Left renal pelvis (tissue), 4 donors: ENCODE data around the gene GLB1L2. TPM values are rescaled to one million over a fixed set of nuclear protein-coding genes. Genes with fewer than 3 reads are reported as not detected.

Experiments
- DNase-seq, 4 donors: peaks; one replicate each; pipeline ENCODE4 v3.0.0-alpha.2; 2013; ENCODE audit warnings: low read depth in 4 of 4, low spot score in 3 of 4
- polyA plus RNA-seq, 4 donors: library from polyadenylated mRNA; unstranded; fragments of 120-200 nt; gene quantifications; one replicate each; pipeline ENCODE4 v1.2.1, GENCODE V29; 2013; ENCODE audit not compliant: insufficient read length in 4 of 4

The GLB1L2 gene
- polyA plus RNA-seq, 4 donors: 2.1 to 19.8 (median 18.6) TPM

DNA sequence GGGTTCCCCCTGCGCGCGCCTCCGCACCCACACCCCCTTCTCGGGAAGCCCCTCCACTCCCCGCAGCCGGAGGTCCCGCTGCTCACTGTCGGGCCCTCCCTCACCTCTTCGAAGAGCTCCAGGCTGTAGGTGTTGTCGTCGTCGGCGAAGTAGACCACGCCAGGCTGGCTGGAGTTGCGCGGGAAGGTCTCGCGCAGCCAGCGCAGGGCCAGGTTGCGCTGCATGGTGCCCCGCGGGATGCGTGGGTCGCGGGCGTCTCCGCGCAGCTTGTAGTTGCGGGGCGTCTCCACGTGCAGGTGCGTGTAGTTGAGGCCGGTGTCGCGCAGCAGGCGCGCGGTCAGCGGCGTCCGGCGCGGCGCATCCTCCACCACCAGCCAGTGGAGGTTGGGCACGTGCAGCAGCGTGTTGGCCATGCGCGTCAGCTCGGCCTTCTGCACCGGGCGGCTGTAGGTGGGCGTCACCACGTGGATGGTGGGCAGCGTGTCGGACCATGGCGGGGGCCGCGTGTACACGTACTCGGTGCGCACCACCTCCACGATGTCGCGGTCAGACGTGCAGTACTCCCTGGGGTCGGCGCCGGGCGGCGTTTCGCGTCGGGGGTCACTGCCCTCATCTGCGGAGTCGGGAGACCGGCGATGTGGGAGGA, 51.9 kb downstream of the GLB1L2 start:
- no peak for DNase-seq

DNA sequence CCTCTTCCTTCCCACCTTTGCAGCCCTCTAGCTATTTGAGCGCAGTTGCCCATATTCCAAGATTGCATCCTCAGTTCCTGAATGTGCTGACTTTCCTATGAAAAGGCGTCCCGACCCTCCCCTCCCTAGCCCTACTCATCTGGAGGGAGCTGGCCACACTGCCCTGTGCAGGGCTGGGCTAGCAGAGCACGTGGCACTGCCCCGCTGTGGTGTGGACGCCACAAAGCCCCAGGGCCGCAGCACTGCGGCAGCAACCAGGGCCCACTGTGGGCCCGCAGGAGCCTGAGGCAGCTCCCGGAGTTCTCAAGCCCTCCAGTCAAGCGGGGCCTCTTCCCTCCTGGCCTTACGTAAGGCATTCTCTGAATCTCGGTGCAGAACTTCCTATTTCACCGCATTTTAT, 52.6 kb downstream of the GLB1L2 start:
- DNase-seq: no peak

DNA sequence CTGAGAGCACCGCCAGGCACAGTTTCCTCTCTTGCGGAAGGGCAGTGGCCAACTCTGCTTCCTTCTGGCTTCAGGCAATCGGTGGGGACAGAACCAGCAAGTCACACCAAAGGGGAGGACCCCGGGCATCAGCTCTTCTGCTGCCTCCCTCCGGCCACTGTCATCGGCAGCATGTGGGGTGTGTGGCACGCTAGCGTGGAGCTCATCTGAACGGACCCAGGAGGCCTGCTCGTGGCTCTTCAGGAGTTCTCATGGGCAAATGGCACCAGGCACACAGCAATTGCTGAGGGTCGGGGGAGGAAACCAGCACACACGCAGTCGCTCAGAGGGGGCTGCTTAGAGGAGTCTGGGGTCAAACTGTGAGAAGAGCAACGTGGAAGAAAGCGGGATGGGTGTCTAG, 53.4 kb downstream of the GLB1L2 start:
- no peak for DNase-seq

DNA sequence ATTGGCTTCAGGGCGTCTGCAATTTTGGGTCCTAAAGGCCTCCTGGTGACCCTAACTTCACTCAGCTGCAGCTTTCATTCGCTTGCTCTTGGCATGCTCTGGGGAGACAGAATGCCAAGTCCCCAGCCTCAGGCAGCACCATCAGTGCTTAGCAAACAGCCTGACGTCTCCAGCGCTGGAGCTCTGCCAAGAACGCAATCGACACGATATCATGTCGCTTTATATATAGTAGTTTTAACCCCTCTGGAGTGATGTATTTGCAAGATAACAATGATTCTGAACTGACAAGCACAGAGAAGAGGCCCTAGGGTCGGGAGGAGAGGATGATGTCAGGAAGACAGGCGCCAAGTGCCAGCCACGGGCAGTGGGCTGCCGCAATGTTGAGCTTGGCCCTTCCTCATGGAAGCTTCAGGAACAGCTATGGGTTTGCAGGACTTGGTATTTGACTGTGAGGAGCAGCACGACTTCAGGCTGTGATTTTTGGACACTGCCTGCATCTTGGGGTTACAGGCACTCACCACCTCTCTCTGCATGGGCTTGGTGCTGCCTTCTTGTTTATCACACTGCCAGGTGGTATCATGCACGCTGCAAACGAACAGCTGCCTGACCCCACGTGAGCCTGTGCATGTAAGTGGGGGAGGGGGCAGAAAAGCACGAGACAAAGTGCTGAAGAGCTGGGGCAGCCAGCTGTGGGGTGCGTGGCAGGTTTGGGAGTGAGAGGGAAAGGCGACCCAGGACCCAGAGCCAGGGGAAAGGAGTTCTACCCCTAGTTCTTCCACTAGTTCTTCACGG, 54.2 kb downstream of the GLB1L2 start:
- no peak for DNase-seq

- DNase-seq: no peak
These were observed 55.2 kb downstream of the GLB1L2 start for GRCh38 chr11:134386945-134387344.

- DNase-seq: no peak
These were observed 55.7 kb downstream of the GLB1L2 start for GRCh38 chr11:134387501-134387900.

DNA sequence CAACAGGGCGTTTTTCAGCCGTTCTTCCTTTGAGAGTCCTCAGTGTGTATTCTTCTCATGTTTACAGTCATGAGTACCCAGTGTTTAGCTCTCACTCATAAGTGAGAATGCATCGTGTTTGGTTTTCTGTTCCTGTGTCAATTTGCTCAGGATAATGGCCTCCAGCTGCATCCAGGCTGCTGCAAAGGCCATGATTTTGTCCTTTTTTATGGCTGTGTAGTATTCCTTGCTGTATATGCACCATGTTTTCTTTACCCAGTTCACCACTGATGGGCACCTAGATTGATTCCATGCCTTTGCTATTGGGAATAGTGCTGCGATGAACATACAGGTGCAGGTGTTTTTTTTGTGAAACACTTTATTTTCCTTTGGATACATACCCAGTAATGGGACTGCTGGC, 56.8 kb downstream of the GLB1L2 start:
- DNase-seq: no peak

DNA sequence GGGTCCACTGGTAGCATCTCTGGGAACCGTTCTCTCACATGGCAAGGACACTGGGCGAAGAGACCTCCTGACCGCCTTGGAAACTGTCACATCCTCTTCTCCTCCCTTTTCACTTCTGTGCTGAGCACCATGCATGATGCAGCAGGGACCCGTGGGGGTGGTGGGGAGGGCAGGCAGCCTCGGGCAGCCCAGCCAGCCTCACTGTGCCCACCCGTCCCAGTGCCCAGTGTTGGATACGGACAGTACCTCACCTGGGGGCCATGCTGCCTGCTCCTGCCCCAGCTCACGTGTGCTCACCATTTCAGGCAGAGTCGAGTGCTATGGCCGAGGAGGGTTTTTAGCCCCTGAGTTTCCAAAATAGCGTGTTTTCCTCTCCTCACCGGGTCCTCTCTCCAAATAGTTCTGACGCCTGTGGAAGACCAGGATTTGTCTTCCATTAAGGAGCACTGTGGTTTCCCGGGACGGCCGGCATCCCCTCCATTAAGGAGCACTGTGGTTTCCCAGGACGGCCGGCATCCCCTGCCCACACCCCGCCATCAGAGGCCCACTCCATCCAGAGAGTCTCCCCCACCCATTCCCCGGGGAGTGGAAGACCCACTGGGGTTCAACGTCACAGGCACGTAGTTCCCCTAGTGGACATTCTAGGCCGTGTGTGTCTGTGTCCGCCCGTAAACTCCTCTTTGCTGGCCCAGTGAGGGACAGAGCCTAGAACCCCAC, 57.8 kb downstream of the GLB1L2 start:
- DNase-seq: no peak

GRCh38 chr11:134390706-134391569, 59.1 kb downstream of the GLB1L2 start:
- no peak for DNase-seq

DNA sequence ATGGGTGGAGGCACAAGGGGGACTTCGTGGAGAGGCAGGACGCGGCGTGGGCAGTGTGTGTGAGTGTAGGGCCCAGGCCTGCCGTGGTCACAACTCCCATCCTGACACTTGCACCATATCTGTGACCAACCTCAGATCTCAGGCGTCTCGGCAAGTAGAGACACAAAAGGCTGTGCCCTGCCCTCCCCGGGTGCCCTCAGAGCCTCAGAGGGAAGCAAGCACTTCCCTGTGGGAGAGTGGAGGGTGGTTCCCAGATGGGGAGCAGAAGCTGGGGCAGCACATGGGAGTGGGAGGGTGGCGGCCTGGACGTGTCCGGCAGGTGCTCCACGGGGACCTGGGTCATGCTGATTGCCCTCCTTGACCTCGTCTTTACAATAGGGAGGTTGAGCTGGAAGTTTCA, 59.9 kb downstream of the GLB1L2 start:
- DNase-seq: no peak

- no peak for DNase-seq
These were observed 61.3 kb downstream of the GLB1L2 start for GRCh38 chr11:134392953-134393615.

GRCh38 chr11:134393638-134394037, 61.9 kb downstream of the GLB1L2 start:
- DNase-seq: no peak

DNA sequence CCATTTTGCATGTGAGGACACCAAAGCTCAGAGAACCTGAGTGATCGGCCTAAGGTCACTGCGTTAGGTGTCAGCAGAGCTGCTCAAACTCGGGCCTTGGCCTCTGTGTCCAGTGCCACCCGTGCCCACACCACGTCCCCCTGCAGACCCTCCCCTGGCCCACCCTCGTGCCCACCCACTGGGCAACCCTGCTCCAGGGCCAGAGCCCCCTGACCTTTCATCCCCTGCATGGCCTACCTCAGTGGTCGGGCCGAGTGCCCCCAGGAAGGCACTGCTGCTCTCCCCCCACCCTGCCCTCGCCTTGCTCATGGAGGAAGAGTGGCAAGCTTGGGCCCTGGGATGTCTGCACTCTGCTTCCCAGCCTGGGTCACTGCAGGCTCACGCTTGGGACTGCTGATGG, 62.5 kb downstream of the GLB1L2 start:
- DNase-seq: no peak

- no peak for DNase-seq
These were observed 63.2 kb downstream of the GLB1L2 start for GRCh38 chr11:134395002-134395401.

DNA sequence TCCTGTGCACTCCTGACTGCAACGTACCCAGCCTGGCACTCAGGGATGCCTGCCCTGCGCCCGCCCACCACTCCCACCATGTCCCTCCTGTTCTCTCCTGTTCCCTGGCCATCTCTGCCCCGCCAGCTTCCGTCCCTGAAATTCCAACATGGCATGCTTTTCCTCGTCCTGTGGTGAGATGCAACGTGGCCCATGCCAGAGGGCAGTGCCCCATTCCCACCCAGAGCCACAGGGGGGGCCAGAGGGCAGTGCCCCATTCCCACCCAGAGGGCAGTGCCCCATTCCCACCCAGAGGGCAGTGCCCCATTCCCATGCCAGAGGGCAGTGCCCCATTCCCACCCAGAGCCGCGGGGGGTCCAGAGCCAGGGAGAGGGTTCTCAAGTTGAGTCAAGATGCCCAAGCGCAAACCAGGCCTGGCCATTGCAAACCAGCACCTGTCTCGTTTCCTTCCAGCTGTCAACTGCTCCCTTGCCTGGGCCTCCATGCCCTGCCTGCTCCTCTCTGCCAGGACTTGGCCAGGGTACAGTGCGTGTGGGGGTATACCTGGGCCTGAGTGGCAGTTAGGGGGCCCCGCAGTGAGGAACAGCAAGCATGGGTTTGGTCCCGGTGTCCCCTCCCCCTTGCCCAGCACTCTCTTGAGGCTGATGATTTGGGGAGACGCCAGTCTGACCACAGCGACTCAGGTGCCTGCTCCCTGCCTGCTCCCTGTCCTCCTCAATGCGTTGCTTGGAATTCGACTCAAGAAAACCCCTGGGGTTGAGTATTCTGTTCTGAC, 65.7 kb downstream of the GLB1L2 start:
- DNase-seq: no peak

GRCh38 chr11:134398079-134398444, 66.3 kb downstream of the GLB1L2 start:
- no peak for DNase-seq

GRCh38 chr11:134398644-134399292, 67.0 kb downstream of the GLB1L2 start:
- DNase-seq: no peak

DNA sequence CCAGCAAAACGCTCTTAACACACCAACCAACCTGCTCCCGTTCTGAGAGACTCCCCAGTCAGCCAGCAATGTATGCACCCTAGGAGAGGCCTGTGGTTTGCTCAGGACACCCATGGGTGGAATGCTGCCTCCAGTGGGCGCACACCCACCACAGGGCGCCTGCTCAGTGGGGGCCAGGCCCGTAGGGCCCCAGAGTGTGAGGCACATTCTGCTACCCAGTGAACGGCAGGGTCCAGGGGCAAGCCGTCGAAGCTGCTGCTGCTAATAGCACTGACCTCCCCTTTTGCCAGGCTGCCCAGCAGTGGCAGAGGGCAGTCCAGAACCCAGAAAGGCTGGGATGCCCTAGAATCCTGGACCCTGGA, 67.5 kb downstream of the GLB1L2 start:
- no peak for DNase-seq

DNA sequence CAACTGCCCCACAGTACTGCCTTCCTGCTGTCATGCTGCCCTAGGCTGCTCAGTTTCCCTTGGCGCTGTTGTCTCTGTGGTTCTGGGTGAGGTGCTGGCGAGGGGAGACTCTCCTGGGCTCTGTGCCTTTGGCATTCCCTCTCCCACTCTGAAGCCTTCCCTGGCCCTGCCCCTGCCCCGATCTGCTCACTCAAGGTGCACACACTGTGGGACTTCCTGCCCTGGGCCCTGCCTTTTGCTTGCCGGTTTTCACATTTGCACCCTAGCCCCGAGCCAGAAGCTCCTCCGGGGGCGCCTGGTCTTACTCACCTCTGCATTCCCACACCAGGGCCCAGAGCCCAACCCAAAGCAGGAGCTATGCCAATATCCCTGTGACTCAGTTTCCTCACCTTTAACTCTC, 68.2 kb downstream of the GLB1L2 start:
- DNase-seq: no peak
